ENCODE data around the gene RNF186.

Gene RNF186

GRCh38 chr1:19765623-19766022, 49.5 kb downstream of the RNF186 start:
- no peak for DNase-seq (ENCODE audit: low read depth in 2 of 2, low spot score in 1 of 2)

- DNase-seq (ENCODE audit: low read depth in 2 of 2, low spot score in 1 of 2) = no peak
Observed at GRCh38 chr1:19764848-19765247, 50.2 kb downstream of the RNF186 start.
